Measurements from ENCODE around the gene FMO5. TPM values are rescaled to one million over a fixed set of nuclear protein-coding genes. Genes with fewer than 3 reads are reported as not detected.

The FMO5 gene
- total and polyA plus RNA-seq, 2 donors (not counting 1 experiment from before 2014, with no cell fraction given): 4.4 to 7.8 TPM

GRCh38 chr1:147209825-147210821, 15.0 kb downstream of the FMO5 start:
- TF ChIP-seq, protein P1, sequence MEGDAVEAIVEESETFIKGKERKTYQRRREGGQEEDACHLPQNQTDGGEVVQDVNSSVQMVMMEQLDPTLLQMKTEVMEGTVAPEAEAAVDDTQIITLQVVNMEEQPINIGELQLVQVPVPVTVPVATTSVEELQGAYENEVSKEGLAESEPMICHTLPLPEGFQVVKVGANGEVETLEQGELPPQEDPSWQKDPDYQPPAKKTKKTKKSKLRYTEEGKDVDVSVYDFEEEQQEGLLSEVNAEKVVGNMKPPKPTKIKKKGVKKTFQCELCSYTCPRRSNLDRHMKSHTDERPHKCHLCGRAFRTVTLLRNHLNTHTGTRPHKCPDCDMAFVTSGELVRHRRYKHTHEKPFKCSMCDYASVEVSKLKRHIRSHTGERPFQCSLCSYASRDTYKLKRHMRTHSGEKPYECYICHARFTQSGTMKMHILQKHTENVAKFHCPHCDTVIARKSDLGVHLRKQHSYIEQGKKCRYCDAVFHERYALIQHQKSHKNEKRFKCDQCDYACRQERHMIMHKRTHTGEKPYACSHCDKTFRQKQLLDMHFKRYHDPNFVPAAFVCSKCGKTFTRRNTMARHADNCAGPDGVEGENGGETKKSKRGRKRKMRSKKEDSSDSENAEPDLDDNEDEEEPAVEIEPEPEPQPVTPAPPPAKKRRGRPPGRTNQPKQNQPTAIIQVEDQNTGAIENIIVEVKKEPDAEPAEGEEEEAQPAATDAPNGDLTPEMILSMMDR (IDR thresholded peaks at IDR 0.05): no peak
- TF ChIP-seq EZH2 (IDR thresholded peaks at IDR 0.05; ENCODE audit: borderline replicate concordance, insufficient read depth, low read depth, low read length, poor library complexity, severe bottlenecking): no peak
- intact Hi-C loops (cut with micrococcal nuclease): no loop called here
- H3K27me3 Mint-ChIP-seq: no peaks in the 10 kb centered on the region
- peaks cover 17% of the 10 kb centered on the region for H3K4me1 Mint-ChIP-seq
- H3K9me3 Mint-ChIP-seq (ENCODE audit: insufficient read depth): no peaks in the 10 kb centered on the region
- Histone ChIP-seq H3K79me2 (ENCODE audit: control insufficient read depth, insufficient read depth, low read length) (peaks cover 11% of the 10 kb centered on the region), H3K4me2 (replicated peaks; ENCODE audit: low read depth, low read length, poor library complexity, severe bottlenecking) (no peak overlapping the region), H3K9me3 (ENCODE audit: control extremely low read depth in 1 of 3, control insufficient read depth in 2 of 3, insufficient read depth in 1 of 3, low read length in 2 of 3) (no peaks in the 10 kb centered on the region), H4K20me1 (ENCODE audit: control insufficient read depth, insufficient read depth, low read length, poor library complexity, severe bottlenecking) (no peaks in the 10 kb centered on the region), H3K36me3 (replicated peaks in 1 of 2; ENCODE audit: control extremely low read depth in 1 of 2, control insufficient read depth in 1 of 2, extremely low read depth in 1 of 2, insufficient read depth in 2 of 2, low read length in 1 of 2) (peaks cover 0 to 2% of the 10 kb centered on the region in 2 experiments), H3K27ac (ENCODE audit: low read length in 2 of 2) (no peak overlapping the region), H2AFZ (ENCODE audit: insufficient read depth, low read depth, low read length, poor library complexity, severe bottlenecking) (no peak overlapping the region), H3K4me3 (ENCODE audit: control extremely low read depth in 1 of 5, extremely low read depth in 1 of 5, insufficient read depth in 1 of 5, low read depth in 2 of 5, low read length in 4 of 5) (no peak overlapping the region), H3K4me1 (ENCODE audit: control insufficient read depth in 2 of 2, insufficient read depth in 2 of 2, low read length in 2 of 2) (peaks cover 11 to 22% of the 10 kb centered on the region in 2 donors), H3K27me3 (replicated peaks in 1 of 4; ENCODE audit: control extremely low read depth in 1 of 4, control insufficient read depth in 3 of 4, insufficient read depth in 4 of 4, low read length in 3 of 4) (no peaks in the 10 kb centered on the region), H3K9ac (ENCODE audit: low read length) (no peak overlapping the region)
- no peak overlapping the region for H3K27ac Mint-ChIP-seq
- CTCF ChIA-PET: no interaction called here
- DNase-seq (no peak), ATAC-seq (ENCODE audit: low read depth) (no peak)
- POLR2A ChIA-PET: no interaction called here
- no CpG with 5 or more reads among the region's 3 CpGs for WGBS (ENCODE audit: insufficient coverage)
- H3K4me3 Mint-ChIP-seq: no peak overlapping the region

DNA sequence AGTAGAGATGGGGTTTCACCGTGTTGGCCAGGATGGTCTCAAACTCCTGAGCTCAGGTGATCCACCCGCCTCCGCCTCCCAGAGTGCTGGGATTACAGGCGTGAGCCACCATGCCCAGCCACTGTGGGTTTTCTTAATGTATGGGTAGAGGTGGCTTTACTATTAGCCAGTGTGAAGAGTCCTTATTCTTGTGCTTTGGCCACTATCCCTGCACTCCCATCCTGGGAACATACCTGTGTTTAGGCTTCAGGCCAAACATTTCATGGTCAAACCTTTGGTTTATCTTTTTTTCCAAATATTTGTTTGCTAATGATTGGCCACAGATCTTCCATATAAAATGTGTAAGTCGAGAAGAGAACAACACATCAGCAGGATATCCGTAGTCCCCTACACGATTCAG, 16.5 kb downstream of the FMO5 start:
- peaks cover 0 to 2% of the 10 kb centered on the region in 2 experiments for H3K36me3 ChIP-seq (replicated peaks in 1 of 2; ENCODE audit: control extremely low read depth in 1 of 2, control insufficient read depth in 1 of 2, extremely low read depth in 1 of 2, insufficient read depth in 2 of 2, low read length in 1 of 2)
- H3K4me3 ChIP-seq (ENCODE audit: control extremely low read depth in 1 of 5, extremely low read depth in 1 of 5, insufficient read depth in 1 of 5, low read depth in 2 of 5, low read length in 4 of 5): no peak overlapping the region
- ATAC-seq (ENCODE audit: low read depth) (no peak), DNase-seq (no peak)
- TF ChIP-seq, protein P1 (IDR thresholded peaks at IDR 0.05): no peak
- no peak for TF ChIP-seq EZH2 (IDR thresholded peaks at IDR 0.05; ENCODE audit: borderline replicate concordance, insufficient read depth, low read depth, low read length, poor library complexity, severe bottlenecking)
- peaks cover 6% of the 10 kb centered on the region for H3K79me2 ChIP-seq (ENCODE audit: control insufficient read depth, insufficient read depth, low read length)
- ChIA-PET CTCF (no interaction called here), POLR2A (no interaction called here)
- peaks cover 19% of the 10 kb centered on the region for H3K4me1 Mint-ChIP-seq
- no peak overlapping the region for H2AFZ ChIP-seq (ENCODE audit: insufficient read depth, low read depth, low read length, poor library complexity, severe bottlenecking)
- H3K4me2 ChIP-seq (replicated peaks; ENCODE audit: low read depth, low read length, poor library complexity, severe bottlenecking): no peak overlapping the region
- H3K27ac Mint-ChIP-seq: no peak overlapping the region
- H3K4me1 ChIP-seq (ENCODE audit: control insufficient read depth in 2 of 2, insufficient read depth in 2 of 2, low read length in 2 of 2): peaks cover 10 to 22% of the 10 kb centered on the region in 2 donors
- intact Hi-C loops (cut with micrococcal nuclease): no loop called here
- H4K20me1 ChIP-seq (ENCODE audit: control insufficient read depth, insufficient read depth, low read length, poor library complexity, severe bottlenecking): no peaks in the 10 kb centered on the region
- no peaks in the 10 kb centered on the region for H3K27me3 ChIP-seq (replicated peaks in 1 of 4; ENCODE audit: control extremely low read depth in 1 of 4, control insufficient read depth in 3 of 4, insufficient read depth in 4 of 4, low read length in 3 of 4)
- H3K9me3 ChIP-seq (ENCODE audit: control extremely low read depth in 1 of 3, control insufficient read depth in 2 of 3, insufficient read depth in 1 of 3, low read length in 2 of 3): no peaks in the 10 kb centered on the region
- no peak overlapping the region for H3K4me3 Mint-ChIP-seq
- no peak overlapping the region for H3K27ac ChIP-seq (ENCODE audit: low read length in 2 of 2)
- H3K9ac ChIP-seq (ENCODE audit: low read length): no peak overlapping the region
- 100% methylated on average over 4 of the region's 7 CpGs for WGBS (ENCODE audit: insufficient coverage)
- no peaks in the 10 kb centered on the region for H3K27me3 Mint-ChIP-seq
- no peaks in the 10 kb centered on the region for H3K9me3 Mint-ChIP-seq (ENCODE audit: insufficient read depth)

Measured in B cell (primary cell).